ENCODE results near the gene GNG3.
"Not testable (repeated sequence)": the region's sequence is repeated elsewhere in the genome, so short reads cannot be mapped to it uniquely, and the experiment has no call there.

GNG3 gene

GRCh38 chr11:62747475-62748160, 40.1 kb downstream of the GNG3 start:
- WGBS (ENCODE audit: extremely low coverage, insufficient coverage, low lambda C conversion rate), result no CpG with 5 or more reads among the region's 9 CpGs

DNA sequence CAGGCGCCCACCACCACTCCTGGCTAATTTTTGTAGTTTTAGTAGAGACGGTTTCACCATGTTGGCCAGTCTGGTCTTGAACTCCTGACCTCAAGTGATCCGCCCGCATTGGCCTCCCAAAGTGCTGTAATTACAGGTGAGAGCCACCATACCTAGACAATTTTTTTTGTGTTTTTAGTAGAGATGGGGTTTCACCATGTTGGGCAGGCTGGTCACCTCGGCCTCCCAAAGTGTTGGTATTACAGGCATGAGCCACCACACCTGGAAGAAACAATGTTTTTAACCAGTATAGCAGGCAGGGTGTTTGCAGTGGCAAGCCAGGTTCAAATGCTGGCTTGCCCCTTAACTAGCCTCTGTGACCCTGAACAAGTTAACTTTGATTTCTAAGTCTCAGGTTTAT, 42.5 kb downstream of the GNG3 start:
- not testable (repeated sequence) for DNase-seq

More at GRCh38 chr11:62747475-62748160, 40.1 kb downstream of the GNG3 start:
- H2BK120ac ChIP-seq (ENCODE audit: low read depth, low read length), result no peak overlapping the region
- no peak overlapping the region for H3K23ac ChIP-seq (ENCODE audit: low read length)
- H3K4me3 ChIP-seq (ENCODE audit: low read length), result no peak overlapping the region
- H2BK5ac ChIP-seq (ENCODE audit: low read length), result no peak overlapping the region
- H4K8ac ChIP-seq (ENCODE audit: low read depth, low read length), result no peak overlapping the region
- peaks cover 14% of the 10 kb centered on the region for H3K79me1 ChIP-seq (ENCODE audit: low read length)
- peaks cover 4% of the 10 kb centered on the region for H3K36me3 ChIP-seq (ENCODE audit: control insufficient read depth, insufficient read depth, low read length)
- no peak overlapping the region for H3K27ac ChIP-seq (ENCODE audit: low read depth, low read length)
- no peak overlapping the region for H2BK15ac ChIP-seq (replicated peaks; ENCODE audit: low read depth)
- H3K79me2 ChIP-seq (ENCODE audit: control insufficient read depth, insufficient read depth, low read length), result peaks cover 11% of the 10 kb centered on the region
- no peak for DNase-seq
- no peak overlapping the region for H2AK5ac ChIP-seq (ENCODE audit: low read length)
- no peak overlapping the region for H3K4me2 ChIP-seq (ENCODE audit: low read length)
- H3K18ac ChIP-seq (ENCODE audit: low read length), result no peak overlapping the region
- no peak overlapping the region for H3K56ac ChIP-seq (ENCODE audit: low read length)
- H3K4me1 ChIP-seq (ENCODE audit: control insufficient read depth, low read depth, low read length), result no peaks in the 10 kb centered on the region
- no peak overlapping the region for H3K9ac ChIP-seq (ENCODE audit: low read length)
- no peaks in the 10 kb centered on the region for H3K27me3 ChIP-seq (ENCODE audit: insufficient read depth, low read length, poor library complexity)
- no peak overlapping the region for H4K5ac ChIP-seq (ENCODE audit: low read length)
- H3K4ac ChIP-seq (ENCODE audit: low read depth, low read length), result no peak overlapping the region

DNA sequence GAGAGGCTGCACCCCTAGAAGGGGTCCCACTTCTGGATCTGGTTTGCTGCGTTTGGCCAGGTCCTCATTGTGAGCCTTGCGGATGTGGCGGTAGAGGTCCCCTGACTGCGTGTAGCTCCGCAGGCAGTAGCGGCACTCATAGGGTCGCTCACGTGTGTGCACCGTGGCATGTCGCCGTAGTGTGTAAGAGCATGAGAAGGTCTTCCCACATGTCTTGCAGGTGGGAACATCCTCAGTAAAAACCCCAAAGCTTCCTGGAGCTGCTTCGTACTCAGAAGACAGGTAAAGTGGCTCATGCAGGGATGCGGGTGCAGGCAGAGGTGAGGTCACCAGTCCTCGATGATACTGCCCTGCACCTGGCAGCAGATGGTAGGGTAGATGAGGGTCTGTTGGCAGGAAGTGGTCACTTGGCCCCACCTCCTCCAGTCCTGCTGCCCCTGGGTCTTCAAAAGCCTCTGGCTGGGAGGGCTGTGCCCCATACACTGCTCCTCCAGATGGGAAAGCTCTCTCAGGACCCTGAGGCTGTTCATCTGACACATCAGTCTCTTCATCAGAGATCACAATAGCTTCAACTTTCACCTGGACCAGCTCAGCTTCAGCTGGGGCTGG, 44.8 kb downstream of the GNG3 start:
- no peak overlapping the region for H3K56ac ChIP-seq (ENCODE audit: low read length)
- H3K36me3 ChIP-seq (ENCODE audit: control insufficient read depth, insufficient read depth, low read length), result peaks cover 6% of the 10 kb centered on the region
- H3K18ac ChIP-seq (ENCODE audit: low read length), result no peak overlapping the region
- no peak overlapping the region for H4K5ac ChIP-seq (ENCODE audit: low read length)
- H3K23ac ChIP-seq (ENCODE audit: low read length), result no peak overlapping the region
- H4K8ac ChIP-seq (ENCODE audit: low read depth, low read length), result no peak overlapping the region
- H3K79me1 ChIP-seq (ENCODE audit: low read length), result peaks cover 18% of the 10 kb centered on the region
- H2BK120ac ChIP-seq (ENCODE audit: low read depth, low read length), result no peak overlapping the region
- no peak overlapping the region for H3K9ac ChIP-seq (ENCODE audit: low read length)
- no peak overlapping the region for H2AK5ac ChIP-seq (ENCODE audit: low read length)
- H3K79me2 ChIP-seq (ENCODE audit: control insufficient read depth, insufficient read depth, low read length), result peaks cover 18% of the 10 kb centered on the region
- no peaks in the 10 kb centered on the region for H3K4me1 ChIP-seq (ENCODE audit: control insufficient read depth, low read depth, low read length)
- H3K27ac ChIP-seq (ENCODE audit: low read depth, low read length), result no peak overlapping the region
- no peaks in the 10 kb centered on the region for H3K27me3 ChIP-seq (ENCODE audit: insufficient read depth, low read length, poor library complexity)
- WGBS (ENCODE audit: extremely low coverage, insufficient coverage, low lambda C conversion rate), result no CpG with 5 or more reads among the region's 14 CpGs
- no peak overlapping the region for H3K4ac ChIP-seq (ENCODE audit: low read depth, low read length)
- H2BK5ac ChIP-seq (ENCODE audit: low read length), result no peak overlapping the region
- H2BK15ac ChIP-seq (replicated peaks; ENCODE audit: low read depth), result no peak overlapping the region
- no peak for DNase-seq
- H3K4me3 ChIP-seq (ENCODE audit: low read length), result no peak overlapping the region
- no peak overlapping the region for H3K4me2 ChIP-seq (ENCODE audit: low read length)

More for the DNA sequence above, 42.5 kb downstream of the GNG3 start:
- not testable (repeated sequence) for H2AK5ac ChIP-seq (ENCODE audit: low read length); H3K4me3 ChIP-seq (ENCODE audit: low read length); H3K27ac ChIP-seq (ENCODE audit: low read depth, low read length); H2BK120ac ChIP-seq (ENCODE audit: low read depth, low read length); H2BK5ac ChIP-seq (ENCODE audit: low read length); H3K56ac ChIP-seq (ENCODE audit: low read length); H3K4me1 ChIP-seq (ENCODE audit: control insufficient read depth, low read depth, low read length); H3K23ac ChIP-seq (ENCODE audit: low read length); H3K4ac ChIP-seq (ENCODE audit: low read depth, low read length); H3K9ac ChIP-seq (ENCODE audit: low read length); H3K18ac ChIP-seq (ENCODE audit: low read length); H4K8ac ChIP-seq (ENCODE audit: low read depth, low read length); H3K36me3 ChIP-seq (ENCODE audit: control insufficient read depth, insufficient read depth, low read length); H3K4me2 ChIP-seq (ENCODE audit: low read length); H3K27me3 ChIP-seq (ENCODE audit: insufficient read depth, low read length, poor library complexity); H4K5ac ChIP-seq (ENCODE audit: low read length); H2BK15ac ChIP-seq (replicated peaks; ENCODE audit: low read depth)
- Histone ChIP-seq H3K79me2 (ENCODE audit: control insufficient read depth, insufficient read depth, low read length) (peaks cover 18% of the 10 kb centered on the region), H3K79me1 (ENCODE audit: low read length) (peaks cover 18% of the 10 kb centered on the region)
- WGBS (ENCODE audit: extremely low coverage, insufficient coverage, low lambda C conversion rate), result no CpG with 5 or more reads among the region's 5 CpGs

GRCh38 chr11:62752994-62753735, 45.7 kb downstream of the GNG3 start:
- Histone ChIP-seq H3K4me3 (ENCODE audit: low read length) (no peak overlapping the region), H3K18ac (ENCODE audit: low read length) (peak overlapping the region; percentile 23), H2BK120ac (ENCODE audit: low read depth, low read length) (no peak overlapping the region), H3K36me3 (ENCODE audit: control insufficient read depth, insufficient read depth, low read length) (peaks cover 6% of the 10 kb centered on the region), H4K8ac (ENCODE audit: low read depth, low read length) (no peak overlapping the region), H3K4ac (ENCODE audit: low read depth, low read length) (peak overlapping the region; percentile 89), H2AK5ac (ENCODE audit: low read length) (no peak overlapping the region), H2BK5ac (ENCODE audit: low read length) (no peak overlapping the region), H2BK15ac (replicated peaks; ENCODE audit: low read depth) (no peak overlapping the region), H3K79me1 (ENCODE audit: low read length) (peaks cover 18% of the 10 kb centered on the region), H4K5ac (ENCODE audit: low read length) (no peak overlapping the region), H3K4me1 (ENCODE audit: control insufficient read depth, low read depth, low read length) (no peaks in the 10 kb centered on the region), H3K27ac (ENCODE audit: low read depth, low read length) (no peak overlapping the region), H3K27me3 (ENCODE audit: insufficient read depth, low read length, poor library complexity) (no peaks in the 10 kb centered on the region), H3K56ac (ENCODE audit: low read length) (peak overlapping the region; percentile 65), H3K79me2 (ENCODE audit: control insufficient read depth, insufficient read depth, low read length) (peaks cover 18% of the 10 kb centered on the region), H3K9ac (ENCODE audit: low read length) (peak overlapping the region; percentile 59), H3K23ac (ENCODE audit: low read length) (no peak overlapping the region), H3K4me2 (ENCODE audit: low read length) (peak overlapping the region; percentile 33)
- DNase-seq, result no peak
- no CpG with 5 or more reads among the region's 15 CpGs for WGBS (ENCODE audit: extremely low coverage, insufficient coverage, low lambda C conversion rate)

GRCh38 chr11:62753736-62754603, 46.5 kb downstream of the GNG3 start, which contains the start of gene ZBTB3:
TSS of gene ZBTB3 (minus strand) at chr11:62754160. CDS start at chr11:62753664, 496 bp downstream.
- peak within 1 kb of the TSS; percentile 93 for H3K9ac ChIP-seq (ENCODE audit: low read length)
- H3K27me3 ChIP-seq (ENCODE audit: insufficient read depth, low read length, poor library complexity), result no peaks in the 10 kb centered on the region
- DNase-seq, result peak; percentile 100
- peak within 1 kb of the TSS; percentile 89 for H3K4me3 ChIP-seq (ENCODE audit: low read length)
- H3K4me2 ChIP-seq (ENCODE audit: low read length), result peak within 1 kb of the TSS; percentile 65
- H2BK120ac ChIP-seq (ENCODE audit: low read depth, low read length), result no peak within 1 kb of the TSS
- H2BK15ac ChIP-seq (replicated peaks; ENCODE audit: low read depth), result no peak within 1 kb of the TSS
- peak within 1 kb of the TSS; percentile 89 for H3K4ac ChIP-seq (ENCODE audit: low read depth, low read length)
- peak within 1 kb of the TSS; percentile 23 for H3K18ac ChIP-seq (ENCODE audit: low read length)
- H3K56ac ChIP-seq (ENCODE audit: low read length), result peak within 1 kb of the TSS; percentile 99
- H3K79me2 ChIP-seq (ENCODE audit: control insufficient read depth, insufficient read depth, low read length), result peaks cover 18% of the 10 kb centered on the region
- no peak within 1 kb of the TSS for H3K23ac ChIP-seq (ENCODE audit: low read length)
- no peak within 1 kb of the TSS for H4K8ac ChIP-seq (ENCODE audit: low read depth, low read length)
- H2BK5ac ChIP-seq (ENCODE audit: low read length), result peak within 1 kb of the TSS; percentile 66
- H3K27ac ChIP-seq (ENCODE audit: low read depth, low read length), result peak within 1 kb of the TSS; percentile 74
- H4K5ac ChIP-seq (ENCODE audit: low read length), result no peak within 1 kb of the TSS
- no peak within 1 kb of the TSS for H2AK5ac ChIP-seq (ENCODE audit: low read length)
- no CpG with 5 or more reads among the region's 47 CpGs for WGBS (ENCODE audit: extremely low coverage, insufficient coverage, low lambda C conversion rate)
- peaks cover 6% of the 10 kb centered on the region for H3K36me3 ChIP-seq (ENCODE audit: control insufficient read depth, insufficient read depth, low read length)
- H3K4me1 ChIP-seq (ENCODE audit: control insufficient read depth, low read depth, low read length), result no peaks in the 10 kb centered on the region
- peaks cover 16% of the 10 kb centered on the region for H3K79me1 ChIP-seq (ENCODE audit: low read length)

Data from mesendoderm (in vitro differentiated cells).